SK-N-SH treated with all-trans-retinoic acid at 6 μM for 48 hours (cell line): ENCODE results near the gene AVL9.

Experiments used
- CSDC2 ChIP-seq: fragments of 250-450 bp; sonication (Bioruptor Pico); IDR thresholded peaks from 2 replicates; pipeline ENCODE4 v1.5.0; 2020; ENCODE audit warnings: mild to moderate bottlenecking, moderate library complexity
- ISL1 ChIP-seq: fragments of 250-450 bp; sonication (Bioruptor Pico); IDR thresholded peaks from 2 replicates; pipeline ENCODE4 v2.1.2; 2022; ENCODE audit warnings: mild to moderate bottlenecking, moderate library complexity
- OSR1 ChIP-seq: fragments of 250-450 bp; sonication (Bioruptor Pico); IDR thresholded peaks from 2 replicates; pipeline ENCODE4 v1.8.0; 2022; ENCODE audit warnings: moderate library complexity, mild to moderate bottlenecking, inconsistent platforms
- PATZ1 ChIP-seq: fragments of 250-450 bp; sonication (Bioruptor Pico); IDR thresholded peaks from 2 replicates; pipeline ENCODE4 v1.8.0; 2020; ENCODE audit warnings: mild to moderate bottlenecking, moderate library complexity, borderline replicate concordance
- RARB ChIP-seq: fragments of 250-450 bp; sonication (Bioruptor Pico); IDR thresholded peaks from 2 replicates; pipeline ENCODE4 v1.8.0; 2021; ENCODE audit warnings: mild to moderate bottlenecking, moderate library complexity
- ZC3H10 ChIP-seq: fragments of 250-450 bp; sonication (Bioruptor Pico); IDR thresholded peaks from 2 replicates; pipeline ENCODE4 v1.5.1; 2021; ENCODE audit warnings: mild to moderate bottlenecking, moderate library complexity
- ZFP3 ChIP-seq: fragments of 250-450 bp; sonication (Bioruptor Pico); IDR thresholded peaks from 2 replicates; pipeline ENCODE4 v1.5.0; 2020; ENCODE audit warnings: mild to moderate bottlenecking, moderate library complexity
- ZFP30 ChIP-seq: fragments of 450-650 bp; formaldehyde crosslinking; IDR thresholded peaks from 2 replicates; pipeline ENCODE4 v1.5.0; 2022; ENCODE audit warnings: mild to moderate bottlenecking, moderate library complexity
- ZNF565 ChIP-seq: fragments of 450-650 bp; formaldehyde crosslinking; conservative IDR thresholded peaks from 2 replicates; pipeline ENCODE4 v1.5.0; 2020; ENCODE audit warnings: low read depth, mild to moderate bottlenecking, moderate library complexity
- TF ChIP-seq, protein P1 (sequence below): fragments of 250-450 bp; sonication (Bioruptor Pico); IDR thresholded peaks from 2 replicates; pipeline ENCODE4 v1.5.1; 2021; ENCODE audit warnings: mild to moderate bottlenecking, moderate library complexity

DNA sequence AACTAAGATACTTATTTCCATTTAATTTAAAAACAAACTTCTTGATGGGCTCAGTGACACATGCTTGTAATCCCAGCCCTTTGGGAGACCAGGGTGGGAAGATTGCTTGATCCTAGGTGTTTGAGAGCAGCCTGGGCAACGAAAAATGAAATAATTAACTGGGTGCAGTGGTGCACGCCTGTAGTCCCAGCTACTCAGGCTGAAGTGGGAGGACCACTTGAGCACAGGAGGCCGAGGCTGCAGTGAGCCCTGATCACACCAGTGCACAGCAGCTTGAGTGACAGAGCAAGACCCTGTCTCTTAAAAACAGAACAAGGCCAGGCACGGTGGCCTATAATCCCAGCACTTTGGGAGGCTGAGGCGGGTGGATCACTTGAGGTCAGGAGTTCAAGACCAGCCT is 37.4 kb downstream of the AVL9 start:
- TF ChIP-seq RARB (no peak), PATZ1 (CRISPR knock-in tag) (no peak), ZNF565 (CRISPR knock-in tag) (no peak), ZFP3 (CRISPR knock-in tag) (no peak), ISL1 (no peak), ZC3H10 (CRISPR knock-in tag) (no peak), CSDC2 (CRISPR knock-in tag) (no peak), OSR1 (CRISPR knock-in tag) (no peak), ZFP30 (CRISPR knock-in tag) (no peak)
- TF ChIP-seq, protein P1, sequence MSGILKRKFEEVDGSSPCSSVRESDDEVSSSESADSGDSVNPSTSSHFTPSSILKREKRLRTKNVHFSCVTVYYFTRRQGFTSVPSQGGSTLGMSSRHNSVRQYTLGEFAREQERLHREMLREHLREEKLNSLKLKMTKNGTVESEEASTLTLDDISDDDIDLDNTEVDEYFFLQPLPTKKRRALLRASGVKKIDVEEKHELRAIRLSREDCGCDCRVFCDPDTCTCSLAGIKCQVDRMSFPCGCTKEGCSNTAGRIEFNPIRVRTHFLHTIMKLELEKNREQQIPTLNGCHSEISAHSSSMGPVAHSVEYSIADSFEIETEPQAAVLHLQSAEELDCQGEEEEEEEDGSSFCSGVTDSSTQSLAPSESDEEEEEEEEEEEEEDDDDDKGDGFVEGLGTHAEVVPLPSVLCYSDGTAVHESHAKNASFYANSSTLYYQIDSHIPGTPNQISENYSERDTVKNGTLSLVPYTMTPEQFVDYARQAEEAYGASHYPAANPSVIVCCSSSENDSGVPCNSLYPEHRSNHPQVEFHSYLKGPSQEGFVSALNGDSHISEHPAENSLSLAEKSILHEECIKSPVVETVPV (CRISPR knock-in tag), result no peak
